Endodermal cell (in vitro differentiated cells): Measurements from ENCODE around the gene FUBP1. TPM values are rescaled to one million over a fixed set of nuclear protein-coding genes. Genes with fewer than 3 reads are reported as not detected.
A peak's percentile ranks its signal among the peaks of the same experiment; 100 is the strongest.

ENCODE experiments used
- DNase-seq: peaks from one replicate; pipeline ENCODE4 v3.0.0-alpha.2; 2017
- H3K27ac ChIP-seq: 2 replicates; pipeline ENCODE4 v1.5.1; 2013; ENCODE audit warnings: mild to moderate bottlenecking, low read depth, low read length, moderate library complexity
- H3K27me3 ChIP-seq: 2 replicates; pipeline ENCODE4 v1.6.1; 2013; ENCODE audit warnings: mild to moderate bottlenecking, low read length, moderate library complexity; ENCODE audit not compliant: insufficient read depth, control insufficient read depth, poor library complexity, severe bottlenecking
- H3K36me3 ChIP-seq: 2 replicates; pipeline ENCODE4 v1.7.0; 2013; ENCODE audit warnings: mild to moderate bottlenecking, low read length, moderate library complexity; ENCODE audit not compliant: control insufficient read depth, insufficient read depth
- H3K4me1 ChIP-seq: one replicate; pipeline ENCODE4 v1.7.0; 2013; ENCODE audit warnings: low read length; ENCODE audit not compliant: control insufficient read depth, insufficient read depth
- H3K4me3 ChIP-seq: 2 replicates; pipeline ENCODE4 v1.5.1; 2013; ENCODE audit warnings: mild to moderate bottlenecking, low read length, moderate library complexity
- H3K9ac ChIP-seq: 2 replicates; pipeline ENCODE4 v1.6.1; 2013; ENCODE audit warnings: mild to moderate bottlenecking, low read length, moderate library complexity; ENCODE audit not compliant: poor library complexity, severe bottlenecking; ENCODE audit errors: extremely low read depth
- H3K9me3 ChIP-seq: 2 replicates; pipeline ENCODE4 v1.6.1; 2013; ENCODE audit warnings: mild to moderate bottlenecking, low read length, moderate library complexity; ENCODE audit not compliant: control insufficient read depth
- H3K27ac Mint-ChIP-seq: 2 replicates; pipeline ENCODE4 v1.8.0; 2020; ENCODE audit warnings: mixed read lengths
- H3K27me3 Mint-ChIP-seq: 2 replicates; pipeline ENCODE4 v1.8.0; 2021; ENCODE audit warnings: mild to moderate bottlenecking, mixed read lengths; ENCODE audit not compliant: insufficient read depth
- H3K36me3 Mint-ChIP-seq: 2 replicates; pipeline ENCODE4 v1.8.0; 2020; ENCODE audit warnings: low read depth, mixed read lengths
- H3K4me1 Mint-ChIP-seq: 2 replicates; pipeline ENCODE4 v1.8.0; 2020; ENCODE audit warnings: mixed read lengths
- H3K4me3 Mint-ChIP-seq: 2 replicates; pipeline ENCODE4 v1.8.0; 2020; ENCODE audit warnings: mild to moderate bottlenecking, moderate library complexity, mixed read lengths
- H3K9me3 Mint-ChIP-seq: 2 replicates; pipeline ENCODE4 v1.8.0; 2020; ENCODE audit warnings: mild to moderate bottlenecking, mixed read lengths
- WGBS, 2 experiments: methylation state at CpG; one replicate each; pipeline versions ENCODE4 v1.1.5 to v1.1.7; 2013; ENCODE audit warnings: missing lambda C conversion rate in 2 of 2, mixed read lengths in 1 of 2; ENCODE audit not compliant: insufficient coverage in 1 of 2, insufficient read length in 1 of 2; 5-methylcytosine and 5-hydroxymethylcytosine counted together
- total RNA-seq, 2 donors: library from RNA; stranded (reverse); fragmentation: NEBNext Ultra II Directional in 1 of 2; extraction: Animal tissue kit (Norgen Biotek cat#: 25700) in 1 of 2; gene quantifications; 2 replicates in 1 of 2; 3 replicates in 1 of 2; pipeline ENCODE4 v1.2.1, GENCODE V29; 2021
- TF ChIP-seq, protein P1 (sequence below): fragments of 200-600 bp; sonication (generic); conservative IDR thresholded peaks from 2 replicates; pipeline ENCODE4 v1.5.0; 2021; ENCODE audit warnings: antibody characterized with exemption, mild to moderate bottlenecking

Gene FUBP1
- total RNA-seq, 2 donors from 2014 or later: 220 to 242 TPM

DNA sequence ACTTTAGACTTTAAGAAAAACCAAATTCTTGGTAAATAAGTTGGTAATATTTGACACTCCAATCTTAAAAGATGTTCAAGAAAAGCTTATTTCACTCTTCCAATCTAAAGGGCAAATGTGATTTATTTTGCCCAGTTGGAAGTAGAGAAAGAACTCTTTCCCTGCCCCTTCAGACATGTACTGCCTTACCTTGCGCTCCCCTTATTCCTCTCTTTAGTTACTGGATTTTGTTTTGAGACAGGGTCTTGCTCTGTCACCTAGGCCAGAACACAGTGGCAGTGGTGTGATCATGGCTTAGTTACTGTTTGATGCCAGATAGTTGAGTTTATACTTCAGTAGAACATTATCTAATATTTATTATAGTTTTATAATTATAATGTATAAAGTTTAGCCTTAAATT, 27.5 kb downstream of the FUBP1 start:
- peaks cover 98% of the 10 kb centered on the region for H3K36me3 ChIP-seq

DNA sequence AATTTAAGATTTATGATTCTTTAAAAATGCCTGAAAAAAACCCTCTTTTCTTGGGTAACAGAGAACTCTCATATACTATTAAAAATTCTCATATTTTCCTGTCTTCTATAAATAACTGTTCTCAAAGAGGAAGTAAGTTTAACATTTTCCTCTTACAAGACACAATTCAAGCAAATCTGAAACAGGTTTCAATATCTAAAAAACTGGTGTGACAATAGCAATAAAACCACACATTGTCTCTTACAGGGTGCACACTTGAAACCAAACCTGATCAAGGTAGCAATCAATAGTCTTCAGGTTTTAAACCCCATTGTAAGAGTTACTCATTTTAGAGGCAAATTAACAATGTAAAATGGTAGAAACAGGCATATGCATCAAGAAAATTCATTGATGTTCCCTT, 28.0 kb downstream of the FUBP1 start:
- Mint-ChIP-seq H3K27me3 (no peaks in the 10 kb centered on the region), H3K36me3 (peaks cover 64% of the 10 kb centered on the region), H3K9me3 (no peaks in the 10 kb centered on the region), H3K4me1 (no peaks in the 10 kb centered on the region), H3K4me3 (no peak overlapping the region), H3K27ac (no peak overlapping the region)
- Histone ChIP-seq H3K36me3 (peaks cover 96% of the 10 kb centered on the region), H3K9me3 (no peaks in the 10 kb centered on the region), H3K27me3 (no peaks in the 10 kb centered on the region), H3K27ac (no peak overlapping the region), H3K4me1 (no peaks in the 10 kb centered on the region), H3K9ac (no peak overlapping the region), H3K4me3 (no peak overlapping the region)
- DNase-seq: no peak
- TF ChIP-seq, protein P1, sequence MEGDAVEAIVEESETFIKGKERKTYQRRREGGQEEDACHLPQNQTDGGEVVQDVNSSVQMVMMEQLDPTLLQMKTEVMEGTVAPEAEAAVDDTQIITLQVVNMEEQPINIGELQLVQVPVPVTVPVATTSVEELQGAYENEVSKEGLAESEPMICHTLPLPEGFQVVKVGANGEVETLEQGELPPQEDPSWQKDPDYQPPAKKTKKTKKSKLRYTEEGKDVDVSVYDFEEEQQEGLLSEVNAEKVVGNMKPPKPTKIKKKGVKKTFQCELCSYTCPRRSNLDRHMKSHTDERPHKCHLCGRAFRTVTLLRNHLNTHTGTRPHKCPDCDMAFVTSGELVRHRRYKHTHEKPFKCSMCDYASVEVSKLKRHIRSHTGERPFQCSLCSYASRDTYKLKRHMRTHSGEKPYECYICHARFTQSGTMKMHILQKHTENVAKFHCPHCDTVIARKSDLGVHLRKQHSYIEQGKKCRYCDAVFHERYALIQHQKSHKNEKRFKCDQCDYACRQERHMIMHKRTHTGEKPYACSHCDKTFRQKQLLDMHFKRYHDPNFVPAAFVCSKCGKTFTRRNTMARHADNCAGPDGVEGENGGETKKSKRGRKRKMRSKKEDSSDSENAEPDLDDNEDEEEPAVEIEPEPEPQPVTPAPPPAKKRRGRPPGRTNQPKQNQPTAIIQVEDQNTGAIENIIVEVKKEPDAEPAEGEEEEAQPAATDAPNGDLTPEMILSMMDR: no peak

More for the DNA sequence above, 27.5 kb downstream of the FUBP1 start:
- TF ChIP-seq, protein P1: no peak
- Histone ChIP-seq H3K9ac (no peak overlapping the region), H3K9me3 (no peaks in the 10 kb centered on the region), H3K4me1 (no peaks in the 10 kb centered on the region), H3K4me3 (no peak overlapping the region), H3K27me3 (no peaks in the 10 kb centered on the region), H3K27ac (no peak overlapping the region)
- Mint-ChIP-seq H3K9me3 (no peaks in the 10 kb centered on the region), H3K36me3 (peaks cover 64% of the 10 kb centered on the region), H3K4me1 (no peaks in the 10 kb centered on the region), H3K4me3 (no peak overlapping the region), H3K27ac (no peak overlapping the region), H3K27me3 (no peaks in the 10 kb centered on the region)
- 100% methylated on average over 1 of the region's 1 CpG; no CpG with 5 or more reads in 1 of the 2 experiments for WGBS, 2 experiments
- DNase-seq: no peak

- no peaks in the 10 kb centered on the region for H3K27me3 Mint-ChIP-seq
- H3K4me3 ChIP-seq: no peak overlapping the region
- peaks cover 64% of the 10 kb centered on the region for H3K36me3 Mint-ChIP-seq
- DNase-seq: no peak
- H3K4me1 Mint-ChIP-seq: no peaks in the 10 kb centered on the region
- H3K27ac Mint-ChIP-seq: no peak overlapping the region
- WGBS, 2 experiments: 90% methylated on average over 2 of the region's 2 CpGs; no CpG with 5 or more reads in 1 of the 2 experiments
- peaks cover 95% of the 10 kb centered on the region for H3K36me3 ChIP-seq
- H3K9ac ChIP-seq: no peak overlapping the region
- no peak overlapping the region for H3K27ac ChIP-seq
- TF ChIP-seq, protein P1: peak; percentile 34
- no peak overlapping the region for H3K4me3 Mint-ChIP-seq
- no peaks in the 10 kb centered on the region for H3K9me3 ChIP-seq
- no peaks in the 10 kb centered on the region for H3K9me3 Mint-ChIP-seq
- no peaks in the 10 kb centered on the region for H3K27me3 ChIP-seq
- H3K4me1 ChIP-seq: no peaks in the 10 kb centered on the region
Observed at GRCh38 chr1:77948841-77949424, 29.9 kb downstream of the FUBP1 start.
